NOMO-1 treated with DMSO at 0.1 percent for 48 hours (cell line): ENCODE results near the gene POU2F1.
"Not testable (repeated sequence)": the region's sequence is repeated elsewhere in the genome, so short reads cannot be mapped to it uniquely, and the experiment has no call there.

Source experiments
- DNase-seq: peaks from one replicate; lab custom pipeline; 2025; ENCODE audit not compliant: unreplicated experiment; lab: John Stamatoyannopoulos, UW

The POU2F1 gene

GRCh38 chr1:167205306-167206050 lies 15.2 kb upstream of the POU2F1 start:
- not testable (repeated sequence) for DNase-seq

- DNase-seq, result no peak
Measured at GRCh38 chr1:167206166-167206835, 14.4 kb upstream of the POU2F1 start.

DNA sequence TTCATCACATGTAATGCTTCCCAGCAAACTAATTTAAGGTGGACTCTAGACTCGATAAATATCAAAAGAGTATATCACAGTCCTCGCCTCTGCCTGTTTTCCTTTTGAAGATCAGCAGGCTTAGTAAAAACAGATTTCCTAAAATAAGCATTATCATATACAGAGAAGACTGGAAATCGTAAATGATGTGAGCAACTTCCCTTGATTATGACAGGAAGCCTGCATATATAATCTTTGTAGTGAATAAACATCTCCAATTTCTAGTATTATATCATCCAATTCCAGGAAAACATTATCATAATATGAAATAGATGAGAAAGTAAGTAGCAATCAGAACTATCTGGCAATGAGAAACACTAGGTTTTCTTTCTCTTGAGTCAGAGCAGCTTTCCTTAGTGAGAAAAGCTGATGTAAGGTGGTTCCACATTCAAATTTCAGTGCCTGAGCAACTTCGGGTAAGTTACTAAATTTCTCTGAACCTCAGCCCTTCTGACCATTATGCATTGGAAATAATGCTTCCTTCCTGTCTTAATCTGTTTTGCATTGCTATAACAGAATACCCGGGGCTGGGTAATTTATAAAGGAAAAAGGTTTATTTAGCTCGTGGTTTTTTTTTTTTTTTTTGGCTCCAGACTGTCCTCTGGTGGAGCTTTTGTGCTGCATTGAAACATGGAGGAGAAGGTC lies 12.6 kb upstream of the POU2F1 start:
- DNase-seq, result no peak

DNA sequence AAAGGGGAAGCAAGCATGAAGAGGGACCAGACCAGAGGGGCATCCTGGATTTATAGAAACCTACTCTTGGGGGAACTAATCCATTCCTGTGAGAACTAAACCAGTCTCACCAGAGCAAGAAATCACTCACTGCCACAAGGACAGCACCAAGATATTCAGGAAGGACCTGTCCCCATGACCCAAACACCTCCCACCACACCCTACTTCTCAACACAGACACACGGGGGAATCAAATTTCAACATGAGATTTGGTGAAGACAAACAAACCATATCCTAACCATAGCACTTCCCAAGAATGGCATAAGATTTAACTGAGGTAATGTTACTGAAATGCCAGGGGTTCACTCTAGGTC lies 12.1 kb upstream of the POU2F1 start:
- DNase-seq, result no peak

- DNase-seq, result no peak
Measured at GRCh38 chr1:167209044-167209443, 11.6 kb upstream of the POU2F1 start.

GRCh38 chr1:167210966-167211674 lies 9.6 kb upstream of the POU2F1 start:
- no peak for DNase-seq

- DNase-seq, result no peak
Measured at GRCh38 chr1:167212025-167212424, 8.7 kb upstream of the POU2F1 start.

DNA sequence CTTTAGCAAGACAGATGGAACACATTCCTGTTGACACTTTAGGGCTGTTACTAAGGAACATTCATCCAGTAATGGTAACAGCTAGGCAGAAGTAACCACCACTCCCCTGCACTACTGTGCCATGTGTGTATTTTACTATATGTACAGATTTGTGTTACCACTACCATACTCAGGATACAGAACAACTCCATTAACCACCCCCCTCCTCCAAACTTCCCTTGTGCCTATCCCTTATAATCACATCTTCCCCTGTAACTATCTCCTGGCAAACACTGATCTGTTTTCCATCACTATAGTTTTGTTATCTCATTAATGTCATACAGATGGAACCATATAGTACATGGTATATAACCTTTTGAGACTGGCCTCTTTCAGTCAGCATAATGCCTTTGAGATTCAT lies 3.9 kb upstream of the POU2F1 start:
- no peak for DNase-seq

DNA sequence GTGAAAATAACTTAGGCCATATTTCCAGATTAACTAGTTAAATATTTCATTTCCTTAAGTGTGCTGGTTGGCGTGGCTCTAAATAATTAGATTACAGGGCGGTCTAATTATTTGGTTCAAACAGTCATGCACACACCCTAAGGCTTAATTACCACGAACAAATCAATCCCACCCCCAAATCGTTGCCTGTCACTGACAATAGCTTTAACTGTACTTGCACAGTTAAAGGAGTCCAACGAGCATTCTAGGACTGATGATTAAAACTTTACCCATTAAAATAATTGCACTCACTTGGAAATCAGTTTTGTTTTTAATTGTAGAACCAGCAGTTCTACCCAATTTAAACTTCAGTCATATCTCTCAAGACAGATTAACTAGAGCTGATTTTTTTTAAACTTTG lies 1.5 kb upstream of the POU2F1 start:
- DNase-seq, result no peak

GRCh38 chr1:167219646-167220536 lies 795 bp upstream of the POU2F1 start:
- DNase-seq, result peak; percentile 90

GRCh38 chr1:167221126-167221737 lies 546 bp downstream of the POU2F1 start:
- peak; percentile 53 for DNase-seq

GRCh38 chr1:167221738-167222610 lies 1.3 kb downstream of the POU2F1 start:
- peak; percentile 80 for DNase-seq

- peak; percentile 56 for DNase-seq
Measured at GRCh38 chr1:167223144-167224103, 2.7 kb downstream of the POU2F1 start.

DNA sequence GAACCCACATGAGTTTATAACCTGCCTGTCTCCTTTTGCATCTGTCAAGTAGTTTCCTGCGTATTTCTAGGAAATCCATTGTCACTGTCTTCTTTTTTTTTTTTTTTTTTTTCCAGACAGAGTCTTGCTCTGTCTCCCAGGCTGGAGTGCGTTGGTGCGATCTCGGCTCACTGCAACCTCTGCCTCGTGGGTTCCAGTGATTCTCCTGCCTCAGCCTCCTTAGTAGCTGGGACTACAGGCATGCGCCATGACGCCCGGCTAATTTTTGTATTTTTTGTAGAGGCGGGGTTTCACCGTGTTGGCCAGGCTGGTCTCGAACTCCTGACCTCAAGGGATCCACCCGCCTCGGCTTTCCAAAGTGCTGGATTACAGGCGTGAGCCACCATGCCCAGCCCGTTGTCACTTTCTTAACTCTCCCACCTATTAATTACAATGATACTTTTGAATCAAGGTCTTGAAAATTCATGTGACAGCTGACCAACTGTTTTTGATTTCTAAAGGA lies 4.1 kb downstream of the POU2F1 start:
- DNase-seq, result not testable (repeated sequence)

- no peak for DNase-seq
Measured at GRCh38 chr1:167225920-167226319, 5.2 kb downstream of the POU2F1 start.

DNA sequence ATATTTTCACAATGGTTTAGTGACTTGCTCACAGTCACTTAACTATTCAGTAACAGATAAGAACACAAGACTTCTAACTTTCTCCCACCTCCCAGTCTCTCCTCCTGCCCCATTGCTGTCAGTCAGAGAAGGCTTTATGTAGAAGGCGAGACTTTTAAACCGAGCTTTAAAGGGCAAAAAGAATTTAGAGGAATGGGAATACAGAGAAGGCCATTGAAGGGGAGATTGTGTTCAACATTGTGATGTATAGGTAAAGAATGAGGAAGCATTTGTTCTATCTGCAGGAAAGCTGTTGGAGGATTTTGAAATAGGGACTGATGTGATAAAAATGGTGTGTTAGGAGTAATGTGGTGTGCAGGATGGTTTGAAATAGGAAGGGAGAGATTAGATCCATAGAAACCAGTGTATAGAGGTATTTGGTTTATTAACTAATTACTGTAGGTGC lies 7.3 kb downstream of the POU2F1 start:
- DNase-seq, result peak; percentile 37

DNA sequence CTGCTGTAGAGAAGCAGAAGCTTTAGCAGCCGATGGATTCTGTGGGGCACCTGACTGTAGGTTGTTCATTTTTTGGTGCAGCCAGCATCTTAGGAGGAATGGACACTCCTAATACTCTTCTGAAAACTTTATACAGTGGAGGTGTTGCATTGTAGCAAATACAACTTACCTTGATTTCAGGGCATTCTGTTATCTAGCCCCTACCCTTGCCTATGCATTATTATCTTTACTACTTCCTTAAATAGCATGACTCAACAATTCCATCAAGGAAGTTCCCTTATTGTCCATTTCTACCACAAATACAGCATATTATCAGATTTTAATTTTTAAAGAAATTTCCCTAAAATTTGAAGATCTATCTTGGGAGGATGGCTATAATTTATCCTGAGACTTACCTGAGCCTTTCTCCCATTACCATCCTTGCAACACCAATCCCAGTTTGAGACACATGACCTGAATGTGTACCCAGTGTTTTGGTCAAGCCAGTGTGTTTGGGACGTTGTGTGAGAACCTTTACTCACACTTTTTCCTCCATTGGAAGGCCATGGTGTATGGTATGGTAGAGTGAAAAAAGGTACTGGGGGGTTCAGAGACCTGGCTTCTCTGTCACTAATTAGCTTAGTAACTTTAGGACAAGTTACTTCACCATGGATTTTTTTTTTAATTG lies 9.2 kb downstream of the POU2F1 start:
- DNase-seq, result peak; percentile 87
